ENCODE measurements around the gene CDH10. TPM values are rescaled to one million over a fixed set of nuclear protein-coding genes. Genes with fewer than 3 reads are reported as not detected.

The CDH10 gene
- total and polyA plus RNA-seq, 2 of the 13 experiments (the other 11 are each of a cell fraction or from before 2014, with no cell fraction given), result 0.01 to 0.04 TPM

GRCh38 chr5:24439465-24439864 lies 205.3 kb downstream of the CDH10 start:
- Histone ChIP-seq H3K27ac (ENCODE audit: extremely low read length, insufficient read depth, low read length) (no peak overlapping the region), H3K9me3 (ENCODE audit: low read length) (no peaks in the 10 kb centered on the region), H3K4me2 (ENCODE audit: low read depth, low read length) (no peak overlapping the region), H3K4me1 (ENCODE audit: insufficient read depth, low read length) (no peaks in the 10 kb centered on the region), H3K4me3 (replicated peaks in 1 of 3; ENCODE audit: insufficient read depth in 1 of 3, low read depth in 2 of 3, low read length in 3 of 3) (no peak overlapping the region), H2AFZ (ENCODE audit: low read length) (no peak overlapping the region), H3K36me3 (replicated peaks in 1 of 2; ENCODE audit: control insufficient read depth in 1 of 2, insufficient read depth in 2 of 2, low read length in 2 of 2) (no peaks in the 10 kb centered on the region), H4K20me1 (ENCODE audit: insufficient read depth, low read length) (no peaks in the 10 kb centered on the region), H3K9ac (ENCODE audit: insufficient read depth, low read depth, low read length) (no peak overlapping the region), H3K79me2 (ENCODE audit: insufficient read depth, low read length) (no peaks in the 10 kb centered on the region), H3K27me3 (ENCODE audit: control insufficient read depth in 1 of 2, insufficient read depth in 2 of 2, low read length in 2 of 2) (no peaks in the 10 kb centered on the region)
- CTCF ChIA-PET (ENCODE audit: low intra/inter-chr PET ratio, low total read pairs), result no interaction called here
- POLR2A ChIA-PET, result no interaction called here
- intact Hi-C loops (cut with micrococcal nuclease; ENCODE audit: unreplicated experiment) (no loop called here), in situ Hi-C loops (cut with HindIII; ENCODE audit: extremely low pct_ligation_motif_present, low pct_unique_long_range_greater_than_20kb) (no loop called here)
- 0% methylated on average over 2 of the region's 2 CpGs for WGBS (ENCODE audit: low lambda C conversion rate)
- DNase-seq (ENCODE audit: low spot score) (no peak), ATAC-seq (no peak), FAIRE-seq (no peak)
- no peak for TF ChIP-seq ZZZ3 (CRISPR knock-in tag; IDR thresholded peaks at IDR 0.05; ENCODE audit: borderline replicate concordance)
- TF ChIP-seq SMC3 (IDR thresholded peaks at IDR 0.05; ENCODE audit: low read length), result no peak
- TF ChIP-seq ATM (IDR thresholded peaks at IDR 0.05; ENCODE audit: borderline replicate concordance), result no peak
- no peak for TF ChIP-seq PBX2 (CRISPR knock-in tag; IDR thresholded peaks at IDR 0.05)
- TF ChIP-seq ZNF432 (CRISPR knock-in tag; IDR thresholded peaks at IDR 0.05; ENCODE audit: borderline replicate concordance), result no peak
- no peak for TF ChIP-seq GLI4 (CRISPR knock-in tag; IDR thresholded peaks at IDR 0.05; ENCODE audit: borderline replicate concordance)
- no peak for TF ChIP-seq KDM1A (CRISPR knock-in tag; IDR thresholded peaks at IDR 0.05)
- no peak for TF ChIP-seq ZNF350 (CRISPR knock-in tag; IDR thresholded peaks at IDR 0.05; ENCODE audit: borderline replicate concordance, low read depth)
- TF ChIP-seq DZIP1 (CRISPR knock-in tag; IDR thresholded peaks at IDR 0.05), result no peak
- no peak for TF ChIP-seq SCMH1 (CRISPR knock-in tag; IDR thresholded peaks at IDR 0.05; ENCODE audit: borderline replicate concordance)
- no peak for TF ChIP-seq PLSCR1 (CRISPR knock-in tag; IDR thresholded peaks at IDR 0.05; ENCODE audit: borderline replicate concordance)
- TF ChIP-seq GMEB2 (CRISPR knock-in tag; IDR thresholded peaks at IDR 0.05; ENCODE audit: low read depth), result no peak
- no TSS peak for BruUV-seq (replicated peaks)

Data from HepG2 (cell line).